Measurements from ENCODE around the gene ZNF182.

DNA sequence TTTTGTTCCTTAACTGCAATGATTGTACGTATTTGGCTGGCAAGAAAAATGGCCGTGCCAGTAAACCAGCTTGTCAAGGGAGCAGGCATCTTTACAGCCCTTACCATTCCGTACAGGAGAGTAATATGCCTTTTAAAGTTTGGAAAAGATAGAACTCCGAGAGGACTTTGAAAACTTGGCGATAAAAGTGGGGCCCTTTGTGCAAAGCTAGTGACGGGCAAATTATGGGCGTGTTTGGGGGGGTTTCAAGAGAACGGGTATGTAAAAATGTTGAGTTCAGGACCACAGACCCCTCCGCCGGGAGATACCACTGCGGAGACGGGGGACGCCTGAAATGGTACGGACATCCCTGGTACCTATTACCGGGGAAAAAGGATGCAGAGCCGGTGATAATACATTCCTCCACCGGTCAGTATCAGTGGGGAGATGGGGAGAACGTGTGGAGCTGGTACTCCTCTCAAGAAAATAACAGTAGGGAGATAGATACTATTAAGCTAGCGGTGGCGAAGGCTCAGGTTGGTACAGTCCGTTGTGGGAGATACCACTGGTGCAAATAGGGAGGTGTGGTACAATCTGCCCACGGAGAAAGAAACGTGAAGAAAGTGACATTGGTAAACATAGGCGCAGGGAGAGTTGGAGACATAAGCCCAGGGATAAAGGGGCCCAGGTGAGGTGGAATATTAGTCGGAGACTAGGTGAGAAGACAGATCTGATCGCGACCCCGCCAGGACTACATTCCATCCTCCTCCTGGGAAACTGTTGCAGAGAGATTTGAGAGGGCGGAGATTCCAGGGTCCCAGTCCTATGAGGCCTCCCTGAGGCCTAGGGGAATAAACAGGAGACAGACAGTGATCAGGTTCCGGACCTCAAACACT lies 17.5 kb upstream of the ZNF182 start:
- no peak for TF ChIP-seq SNAI2 (CRISPR knock-in tag; IDR thresholded peaks at IDR 0.05)
- TF ChIP-seq PATZ1 (CRISPR knock-in tag; IDR thresholded peaks at IDR 0.05; ENCODE audit: borderline replicate concordance), result no peak
- TF ChIP-seq, protein P1, sequence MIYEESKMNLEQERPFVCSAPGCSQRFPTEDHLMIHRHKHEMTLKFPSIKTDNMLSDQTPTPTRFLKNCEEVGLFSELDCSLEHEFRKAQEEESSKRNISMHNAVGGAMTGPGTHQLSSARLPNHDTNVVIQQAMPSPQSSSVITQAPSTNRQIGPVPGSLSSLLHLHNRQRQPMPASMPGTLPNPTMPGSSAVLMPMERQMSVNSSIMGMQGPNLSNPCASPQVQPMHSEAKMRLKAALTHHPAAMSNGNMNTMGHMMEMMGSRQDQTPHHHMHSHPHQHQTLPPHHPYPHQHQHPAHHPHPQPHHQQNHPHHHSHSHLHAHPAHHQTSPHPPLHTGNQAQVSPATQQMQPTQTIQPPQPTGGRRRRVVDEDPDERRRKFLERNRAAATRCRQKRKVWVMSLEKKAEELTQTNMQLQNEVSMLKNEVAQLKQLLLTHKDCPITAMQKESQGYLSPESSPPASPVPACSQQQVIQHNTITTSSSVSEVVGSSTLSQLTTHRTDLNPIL (CRISPR knock-in tag; IDR thresholded peaks at IDR 0.05; ENCODE audit: low read depth), result no peak
- TF ChIP-seq PPARA (CRISPR knock-in tag; IDR thresholded peaks at IDR 0.05; ENCODE audit: borderline replicate concordance), result no peak
- TF ChIP-seq RARB (CRISPR knock-in tag; IDR thresholded peaks at IDR 0.05), result no peak
- no peak for TF ChIP-seq OSR1 (CRISPR knock-in tag; IDR thresholded peaks at IDR 0.05)
- no peak for TF ChIP-seq ZNF565 (CRISPR knock-in tag; conservative IDR thresholded peaks at IDR 0.05; ENCODE audit: low read depth)
- TF ChIP-seq ZFP30 (CRISPR knock-in tag; IDR thresholded peaks at IDR 0.05), result no peak
- no peak for TF ChIP-seq GLIS3 (CRISPR knock-in tag; IDR thresholded peaks at IDR 0.05)
- no peak for TF ChIP-seq ZNF70 (CRISPR knock-in tag; IDR thresholded peaks at IDR 0.05)
- TF ChIP-seq, protein P2, sequence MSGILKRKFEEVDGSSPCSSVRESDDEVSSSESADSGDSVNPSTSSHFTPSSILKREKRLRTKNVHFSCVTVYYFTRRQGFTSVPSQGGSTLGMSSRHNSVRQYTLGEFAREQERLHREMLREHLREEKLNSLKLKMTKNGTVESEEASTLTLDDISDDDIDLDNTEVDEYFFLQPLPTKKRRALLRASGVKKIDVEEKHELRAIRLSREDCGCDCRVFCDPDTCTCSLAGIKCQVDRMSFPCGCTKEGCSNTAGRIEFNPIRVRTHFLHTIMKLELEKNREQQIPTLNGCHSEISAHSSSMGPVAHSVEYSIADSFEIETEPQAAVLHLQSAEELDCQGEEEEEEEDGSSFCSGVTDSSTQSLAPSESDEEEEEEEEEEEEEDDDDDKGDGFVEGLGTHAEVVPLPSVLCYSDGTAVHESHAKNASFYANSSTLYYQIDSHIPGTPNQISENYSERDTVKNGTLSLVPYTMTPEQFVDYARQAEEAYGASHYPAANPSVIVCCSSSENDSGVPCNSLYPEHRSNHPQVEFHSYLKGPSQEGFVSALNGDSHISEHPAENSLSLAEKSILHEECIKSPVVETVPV (CRISPR knock-in tag; IDR thresholded peaks at IDR 0.05), result no peak

All from SK-N-SH treated with all-trans-retinoic acid at 6 μM for 48 hours (cell line).